Transverse colon (tissue), 4 donors: ENCODE measurements around the gene HVCN1.
A peak's percentile ranks its signal among the peaks of the same experiment; 100 is the strongest.
"Not testable (repeated sequence)": the region's sequence is repeated elsewhere in the genome, so short reads cannot be mapped to it uniquely, and the experiment has no call there.

Experiments used
- CTCF ChIP-seq, 5 experiments: fragments of 200-600 bp in 3 of 5; fragments of 450-650 bp in 2 of 5; sonication (generic) in 3 of 5; IDR thresholded peaks; 1 replicate in 2 of 5; 2 replicates in 3 of 5; pipeline ENCODE4 v1.5.1; 2016 to 2017; ENCODE audit warnings: antibody characterized with exemption in 5 of 5, inconsistent platforms in 3 of 5, mild to moderate bottlenecking in 2 of 5, moderate library complexity in 1 of 5
- EP300 ChIP-seq: sonication (generic); formaldehyde crosslinking; IDR thresholded peaks from one replicate; pipeline ENCODE4 v1.6.1; 2017; ENCODE audit warnings: antibody characterized with exemption, low read depth
- POLR2A ChIP-seq: fragments of 450-650 bp; IDR thresholded peaks from one replicate; pipeline ENCODE4 v1.6.1; 2016; ENCODE audit warnings: antibody characterized with exemption, mild to moderate bottlenecking, moderate library complexity
- POLR2AphosphoS5 ChIP-seq, 3 donors: sonication (generic); formaldehyde crosslinking; IDR thresholded peaks; one replicate each; pipeline ENCODE4 v1.6.1; 2016; ENCODE audit warnings: antibody characterized with exemption in 3 of 3

GRCh38 chr12:110602085-110602814 lies 86.7 kb downstream of the HVCN1 start:
- peak; percentile 67 to 85 (median 70) for TF ChIP-seq CTCF (IDR thresholded peaks at IDR 0.05)
- not testable (repeated sequence) for TF ChIP-seq POLR2AphosphoS5 (IDR thresholded peaks at IDR 0.05); POLR2A; EP300
